HG03432 (cell line): Measurements from ENCODE around the gene S100A2.
A peak's percentile ranks its signal among the peaks of the same experiment; 100 is the strongest.
"Not testable (repeated sequence)": the region's sequence is repeated elsewhere in the genome, so short reads cannot be mapped to it uniquely, and the experiment has no call there.

Experiments used
- ATAC-seq: cut with Tn5 transposase; IDR thresholded peaks from one replicate; pipeline ENCODE4 v1.9.1; 2021; ENCODE audit warnings: mild to moderate bottlenecking, moderate library complexity; ENCODE audit not compliant: unreplicated experiment

The S100A2 gene

DNA sequence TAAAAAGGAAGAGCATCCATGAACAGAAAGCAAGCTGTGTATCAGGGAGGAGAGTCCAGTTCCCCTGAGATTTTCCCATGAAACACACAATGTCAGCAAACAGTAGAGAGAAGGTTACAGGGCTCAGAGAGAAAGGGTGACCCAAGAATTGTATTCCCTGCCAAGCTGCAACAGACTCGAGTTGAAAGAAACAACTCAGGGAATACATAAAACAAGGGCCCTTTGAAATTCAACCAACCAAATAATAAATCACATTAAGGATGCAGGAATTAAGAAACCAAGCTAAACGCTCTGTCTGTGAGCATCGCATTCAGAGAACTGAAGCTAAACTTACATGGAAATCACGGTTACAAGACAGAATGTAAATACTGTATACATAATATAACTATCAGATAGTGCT, 27.1 kb upstream of the S100A2 start:
- no peak for ATAC-seq

GRCh38 chr1:153588482-153588881, 22.8 kb upstream of the S100A2 start:
- ATAC-seq: no peak

GRCh38 chr1:153588033-153588432, 22.4 kb upstream of the S100A2 start:
- not testable (repeated sequence) for ATAC-seq

DNA sequence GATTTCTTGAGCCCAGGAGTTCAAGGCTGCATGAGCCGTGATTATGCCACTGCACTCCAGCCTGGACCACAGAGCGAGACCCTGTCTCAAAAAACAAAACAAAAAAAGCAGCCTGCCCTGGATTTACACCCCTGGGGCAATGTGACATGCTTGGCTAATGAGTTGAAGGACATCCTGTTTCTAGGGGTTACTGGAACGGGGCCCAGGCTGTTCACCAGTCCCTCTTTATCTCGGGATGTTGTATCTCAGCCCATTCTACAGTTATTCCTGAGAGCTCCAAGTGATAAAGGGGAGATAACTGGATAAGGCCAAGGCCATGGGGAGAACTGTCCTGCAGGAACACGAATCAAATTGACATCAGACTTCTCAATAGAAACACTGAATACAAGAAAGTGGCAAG, 21.7 kb upstream of the S100A2 start:
- no peak for ATAC-seq

- no peak for ATAC-seq
Observed at GRCh38 chr1:153586347-153586746, 20.7 kb upstream of the S100A2 start.

DNA sequence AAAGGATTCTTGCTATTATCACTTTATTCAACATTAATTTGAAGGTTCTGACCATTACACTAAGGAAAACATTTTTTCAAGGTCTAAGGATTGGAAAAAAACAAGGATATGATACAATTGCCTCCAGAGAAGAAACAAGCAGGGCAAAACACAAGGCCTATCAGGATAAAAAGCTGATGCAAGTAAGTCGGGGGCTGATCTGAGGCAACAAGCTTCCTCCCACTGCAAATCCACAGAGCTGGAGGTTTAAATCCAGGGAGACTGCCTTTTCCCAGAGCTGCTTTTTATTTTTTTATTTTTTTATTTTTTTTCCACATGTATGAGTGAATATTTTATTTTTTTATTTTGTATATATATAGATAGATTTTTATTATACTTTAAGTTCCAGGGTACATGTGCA, 19.4 kb upstream of the S100A2 start:
- no peak for ATAC-seq

GRCh38 chr1:153583976-153584375, 18.3 kb upstream of the S100A2 start:
- no peak for ATAC-seq

- not testable (repeated sequence) for ATAC-seq
Observed at GRCh38 chr1:153583514-153583913, 17.9 kb upstream of the S100A2 start.

DNA sequence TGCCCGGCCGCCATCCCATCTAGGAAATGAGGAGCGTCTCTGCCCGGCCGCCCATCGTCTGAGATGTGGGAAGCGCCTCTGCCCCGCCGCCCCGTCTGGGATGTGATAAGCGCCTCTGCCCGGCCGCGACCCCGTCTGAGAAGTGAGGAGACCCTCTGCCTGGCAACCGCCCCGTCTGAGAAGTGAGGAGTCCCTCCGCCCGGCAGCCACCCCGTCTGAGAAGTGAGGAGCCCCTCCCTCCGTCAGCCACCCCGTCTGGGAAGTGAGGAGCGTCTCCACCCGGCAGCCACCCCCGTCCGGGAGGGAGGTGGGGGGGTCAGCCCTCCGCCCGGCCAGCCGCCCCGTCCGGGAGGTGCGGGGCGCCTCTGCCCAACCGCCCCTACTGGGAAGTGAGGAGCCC, 17.2 kb upstream of the S100A2 start:
- ATAC-seq: not testable (repeated sequence)

DNA sequence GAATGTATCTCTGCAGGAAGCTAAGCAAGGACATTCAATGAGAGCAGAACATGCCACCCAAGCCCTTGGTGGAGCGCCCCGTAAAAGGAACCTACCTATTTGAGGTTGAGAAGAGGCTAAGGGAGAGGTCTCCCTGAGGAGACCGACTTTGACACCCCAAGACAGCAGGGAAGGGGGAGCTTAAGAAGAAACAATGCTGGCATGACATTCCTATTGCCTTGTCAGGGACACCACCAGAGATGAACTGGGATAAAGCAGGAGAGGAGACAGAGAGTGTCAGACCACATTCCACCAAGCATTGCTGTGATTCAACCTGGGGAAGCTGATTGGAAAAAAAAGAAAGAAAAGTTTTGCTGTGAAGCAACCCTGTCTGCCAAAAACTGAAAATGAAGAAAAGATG, 13.3 kb upstream of the S100A2 start:
- ATAC-seq: no peak

DNA sequence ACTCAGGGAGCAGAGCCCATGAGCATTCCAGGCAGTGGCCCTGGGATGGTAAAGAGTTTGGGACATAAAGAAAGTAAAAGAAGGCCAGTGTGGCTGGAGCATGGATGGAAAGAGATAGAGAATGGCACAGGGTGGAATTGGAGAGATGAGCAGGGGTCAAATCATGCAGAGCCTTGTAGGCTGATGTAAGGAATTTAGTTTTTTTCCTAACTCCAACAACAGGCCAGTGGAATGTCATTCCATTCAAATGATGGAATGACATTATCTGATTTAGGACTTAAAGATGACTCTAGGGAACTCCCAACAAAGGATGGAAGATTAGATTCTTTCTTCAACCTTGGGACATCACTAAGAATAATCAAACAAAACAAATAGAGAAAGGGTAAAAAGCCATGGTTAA, 12.8 kb upstream of the S100A2 start:
- no peak for ATAC-seq

- ATAC-seq: no peak
Observed at GRCh38 chr1:153577624-153578051, 12.0 kb upstream of the S100A2 start.

DNA sequence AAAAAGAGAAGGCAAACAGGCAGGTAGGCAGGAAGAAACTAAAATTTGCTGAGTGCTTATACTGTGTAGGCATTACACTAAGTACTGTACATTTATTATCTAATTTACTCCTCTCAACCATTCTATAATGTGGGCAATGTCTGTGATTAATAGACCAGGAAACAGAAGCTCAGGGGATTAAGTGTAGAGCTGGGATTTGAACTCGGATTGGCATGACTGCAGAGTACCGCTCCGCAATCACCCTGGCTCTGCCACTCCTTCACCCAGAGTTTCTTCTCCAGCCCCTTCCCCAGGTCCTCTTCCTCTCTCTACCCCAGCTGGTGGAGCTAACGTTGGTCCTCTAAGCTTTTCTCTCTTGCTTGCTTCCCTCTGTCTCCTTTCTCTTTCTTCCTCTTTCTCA, 11.5 kb upstream of the S100A2 start:
- no peak for ATAC-seq

DNA sequence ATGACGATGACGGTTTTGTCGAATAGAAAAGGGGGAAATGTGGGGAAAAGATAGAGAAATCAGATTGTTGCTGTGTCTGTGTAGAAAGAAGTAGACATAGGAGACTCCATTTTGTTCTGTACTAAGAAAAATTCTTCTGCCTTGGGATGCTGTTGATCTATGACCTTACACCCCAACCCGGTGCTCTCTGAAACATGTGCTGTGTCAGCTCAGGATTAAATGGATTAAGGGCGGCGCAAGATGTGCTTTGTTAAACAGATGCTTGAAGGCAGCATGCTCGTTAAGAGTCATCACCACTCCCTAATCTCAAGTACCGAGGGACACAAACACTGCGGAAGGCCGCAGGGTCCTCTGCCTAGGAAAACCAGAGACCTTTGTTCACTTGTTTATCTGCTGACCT, 9.9 kb upstream of the S100A2 start:
- ATAC-seq: not testable (repeated sequence)

DNA sequence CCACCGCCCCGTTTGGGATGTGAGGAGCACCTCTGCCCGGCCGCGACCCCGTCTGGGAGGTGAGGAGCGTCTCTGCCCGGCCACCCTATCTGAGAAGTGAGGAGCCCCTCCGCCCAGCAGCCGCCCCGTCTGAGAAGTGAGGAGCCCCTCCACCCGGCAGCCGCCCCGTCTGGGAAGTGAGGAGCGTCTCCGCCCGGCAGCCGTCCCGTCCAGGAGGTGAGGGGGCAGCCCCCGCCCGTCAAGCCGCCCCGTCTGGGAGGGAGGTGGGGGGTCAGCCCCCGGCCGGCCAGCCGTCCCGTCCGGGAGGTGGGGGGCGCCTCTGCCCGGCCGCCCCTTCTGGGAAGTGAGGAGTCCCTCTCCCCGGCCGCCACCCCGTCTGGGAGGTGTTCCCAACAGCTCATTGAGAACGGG, 9.4 kb upstream of the S100A2 start:
- not testable (repeated sequence) for ATAC-seq

DNA sequence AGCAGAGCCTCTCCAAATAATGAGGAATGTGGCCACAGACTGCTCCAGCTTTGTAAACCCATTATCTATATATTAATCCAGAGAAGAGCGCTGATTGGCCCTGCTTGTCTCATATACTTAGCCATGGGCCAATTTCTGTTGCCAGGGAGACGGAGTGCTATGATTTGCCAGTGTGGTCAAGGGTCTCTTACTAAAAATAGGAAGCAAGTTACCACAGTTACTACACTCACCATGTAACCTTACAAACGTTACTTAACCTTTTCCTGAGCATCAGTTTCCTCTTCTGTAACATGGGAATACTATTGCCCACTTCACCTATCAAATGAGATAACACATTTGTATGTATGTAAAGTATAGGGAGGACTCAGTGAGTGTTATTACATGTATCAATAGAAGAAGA, 7.7 kb upstream of the S100A2 start:
- ATAC-seq: no peak

GRCh38 chr1:153572569-153573015, 6.9 kb upstream of the S100A2 start:
- peak; percentile 77 for ATAC-seq

GRCh38 chr1:153571706-153572105, 6.1 kb upstream of the S100A2 start:
- ATAC-seq: no peak

- no peak for ATAC-seq
Observed at GRCh38 chr1:153570874-153571273, 5.2 kb upstream of the S100A2 start.

- no peak for ATAC-seq
Observed at GRCh38 chr1:153569465-153569864, 3.8 kb upstream of the S100A2 start.

GRCh38 chr1:153568367-153569099, 2.9 kb upstream of the S100A2 start:
- no peak for ATAC-seq

DNA sequence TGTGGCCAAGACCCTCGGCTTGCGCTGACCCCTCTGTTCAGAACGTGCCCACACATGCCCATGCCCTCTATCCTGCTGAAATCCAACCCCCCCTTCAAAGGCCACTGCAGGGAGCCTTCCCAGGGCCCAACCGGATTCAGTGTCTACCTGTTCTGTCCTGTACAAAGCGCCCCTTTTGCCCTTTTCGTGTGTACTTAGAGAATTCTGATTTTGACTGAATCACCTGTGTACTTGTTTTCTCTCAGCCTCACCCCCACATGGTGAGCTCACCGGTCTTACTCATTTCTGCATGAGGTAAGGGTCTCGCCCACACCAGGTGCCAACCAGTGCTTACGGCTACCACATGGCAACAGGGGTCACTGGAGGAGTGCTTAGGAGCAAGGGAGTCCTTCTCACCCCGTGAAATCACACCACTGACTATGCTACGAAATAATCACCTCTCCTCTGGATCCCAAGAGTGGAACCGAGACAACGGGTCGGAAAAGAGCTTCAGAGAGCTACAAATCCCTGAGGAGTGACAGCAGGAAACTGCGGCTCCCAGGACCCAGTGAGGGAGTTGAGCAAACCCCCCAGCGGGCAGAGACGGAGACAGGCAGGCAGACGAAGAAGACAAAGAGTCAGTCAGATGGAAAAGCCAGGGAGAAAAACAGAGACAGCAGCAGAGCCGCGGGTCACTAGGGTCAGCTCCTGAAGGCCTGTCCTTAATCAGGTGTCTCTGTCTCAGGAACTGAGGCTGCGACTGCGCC, 2.1 kb upstream of the S100A2 start:
- ATAC-seq: no peak
